MV-4-11 (cell line): ENCODE results near the gene NTF3.
"Not testable (repeated sequence)": the region's sequence is repeated elsewhere in the genome, so short reads cannot be mapped to it uniquely, and the experiment has no call there.

Source experiments
- DNase-seq: peaks from one replicate; lab custom pipeline; 2025; lab: John Stamatoyannopoulos, UW

NTF3 gene

GRCh38 chr12:5534426-5535199, 102.7 kb downstream of the NTF3 start:
- DNase-seq: no peak

DNA sequence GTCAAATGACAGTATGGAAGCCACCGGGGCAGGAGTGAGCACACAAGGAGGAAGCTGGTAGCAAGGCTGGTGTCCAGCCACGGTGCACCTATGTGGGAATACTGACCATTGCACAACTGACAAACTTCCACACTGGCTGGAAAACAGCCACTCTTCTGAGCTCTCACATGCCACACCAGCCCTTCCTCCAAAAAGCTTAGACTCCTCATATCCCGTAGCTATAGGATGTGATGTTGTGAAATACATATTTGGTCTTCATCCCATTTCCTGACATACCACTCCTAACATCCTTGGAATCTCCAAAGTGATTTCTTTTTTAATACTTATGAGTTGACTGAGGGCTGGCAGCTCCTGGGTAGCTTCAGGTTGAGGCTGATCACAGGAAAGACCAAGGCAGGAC, 103.6 kb downstream of the NTF3 start:
- DNase-seq: no peak

- DNase-seq: not testable (repeated sequence)
These were observed 105.2 kb downstream of the NTF3 start for GRCh38 chr12:5537026-5537615.

GRCh38 chr12:5537771-5538170, 105.9 kb downstream of the NTF3 start:
- DNase-seq: no peak
